HG03342 (cell line): ENCODE results near the gene SPOPL.
A peak's percentile ranks its signal among the peaks of the same experiment; 100 is the strongest.

Experiments used
- ATAC-seq: cut with Tn5 transposase; IDR thresholded peaks from one replicate; pipeline ENCODE4 v1.9.1; 2021; ENCODE audit warnings: mild to moderate bottlenecking, moderate library complexity; ENCODE audit not compliant: unreplicated experiment

Gene SPOPL

DNA sequence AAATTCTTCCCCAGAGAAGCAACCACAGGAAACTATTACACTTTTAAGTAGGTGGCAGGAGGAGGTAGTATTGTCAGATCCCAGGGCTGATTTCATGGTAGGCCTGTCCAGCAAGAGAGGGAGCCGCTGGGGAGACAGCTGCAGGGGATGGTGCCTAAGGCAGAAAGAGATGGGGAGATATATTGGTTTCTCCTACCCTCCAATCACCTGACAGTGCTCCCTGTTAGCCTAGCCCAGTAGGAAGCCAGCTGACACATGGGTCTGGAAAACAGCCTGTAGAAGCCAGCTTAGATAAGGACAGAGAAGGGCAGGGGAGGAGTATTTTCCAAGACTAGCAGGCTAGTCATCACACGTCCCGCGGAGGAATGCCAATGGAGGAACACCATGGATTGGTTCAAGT is 8.2 kb upstream of the SPOPL start:
- ATAC-seq = no peak

GRCh38 chr2:138494265-138494966 is 7.2 kb upstream of the SPOPL start:
- no peak for ATAC-seq

- no peak for ATAC-seq
These were observed 6.2 kb upstream of the SPOPL start for GRCh38 chr2:138495384-138495783.

DNA sequence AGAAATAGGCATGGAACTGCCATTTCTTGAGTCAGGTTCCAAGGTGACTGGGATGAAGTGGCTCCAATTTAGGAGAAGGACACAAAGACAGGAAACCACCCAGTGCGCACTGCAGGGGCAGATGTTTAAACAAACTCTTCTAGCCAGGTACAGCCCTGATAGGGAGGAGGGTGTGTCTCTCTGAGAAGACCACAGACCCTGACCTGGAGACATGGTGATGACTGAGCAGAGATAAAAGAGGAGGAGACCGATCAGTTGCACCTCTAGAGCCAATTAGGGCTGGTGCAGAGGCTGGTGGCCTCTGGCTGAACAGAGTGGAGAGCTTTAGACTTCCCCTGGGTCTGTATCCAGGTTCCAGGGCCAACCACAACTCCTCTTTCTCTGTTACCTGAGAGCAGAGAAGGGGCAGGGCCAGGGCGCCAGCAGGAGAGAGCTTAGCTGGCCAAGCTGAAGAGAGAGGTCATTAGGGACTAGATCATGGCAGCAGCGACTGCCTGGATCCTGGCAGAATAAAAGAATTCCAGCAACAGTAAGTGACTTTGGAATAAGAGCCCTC is 5.4 kb upstream of the SPOPL start:
- no peak for ATAC-seq

- ATAC-seq = no peak
These were observed 4.3 kb upstream of the SPOPL start for GRCh38 chr2:138497294-138497693.

GRCh38 chr2:138499684-138500083 is 1.9 kb upstream of the SPOPL start:
- ATAC-seq = no peak

DNA sequence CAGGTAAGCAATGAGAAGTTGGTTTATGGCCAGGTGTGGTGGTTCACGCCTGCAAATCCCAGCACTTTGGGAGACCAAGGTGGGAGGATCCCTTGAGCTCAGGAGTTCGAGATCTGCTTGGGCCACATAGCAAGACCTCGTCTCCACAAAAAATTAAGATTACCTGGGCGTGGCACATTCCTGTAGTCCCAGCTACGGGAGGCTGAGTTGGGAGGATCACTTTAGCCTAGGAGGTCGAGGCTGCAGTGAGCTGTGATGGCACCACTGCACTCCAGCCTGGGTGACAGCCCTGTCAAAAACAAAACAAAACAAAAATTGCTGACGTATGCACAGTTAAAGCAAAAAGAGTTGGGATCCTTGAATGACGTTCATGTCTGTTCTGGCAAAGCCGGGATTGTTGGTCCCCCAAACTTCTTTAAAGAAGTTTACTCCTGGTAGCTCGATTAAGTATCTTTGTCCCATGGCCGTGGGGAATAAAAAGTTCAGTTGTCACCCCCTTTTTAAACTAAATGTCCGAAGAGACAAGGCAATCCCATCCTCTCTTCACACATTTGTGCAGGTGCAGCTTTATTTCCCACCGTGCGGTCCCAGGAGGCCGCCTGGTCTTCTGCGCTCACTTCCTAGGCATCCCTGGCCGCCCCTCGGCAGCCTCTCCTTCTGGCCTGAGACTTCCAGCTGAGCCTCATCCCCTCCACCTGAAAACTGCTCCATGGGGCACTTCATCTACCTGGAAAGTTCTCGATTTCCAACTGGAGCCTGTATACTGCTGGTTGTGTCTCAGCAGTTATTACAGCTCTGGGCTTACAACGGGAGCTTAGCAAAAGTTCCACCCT is 762 bp upstream of the SPOPL start:
- peak; percentile 5 for ATAC-seq

DNA sequence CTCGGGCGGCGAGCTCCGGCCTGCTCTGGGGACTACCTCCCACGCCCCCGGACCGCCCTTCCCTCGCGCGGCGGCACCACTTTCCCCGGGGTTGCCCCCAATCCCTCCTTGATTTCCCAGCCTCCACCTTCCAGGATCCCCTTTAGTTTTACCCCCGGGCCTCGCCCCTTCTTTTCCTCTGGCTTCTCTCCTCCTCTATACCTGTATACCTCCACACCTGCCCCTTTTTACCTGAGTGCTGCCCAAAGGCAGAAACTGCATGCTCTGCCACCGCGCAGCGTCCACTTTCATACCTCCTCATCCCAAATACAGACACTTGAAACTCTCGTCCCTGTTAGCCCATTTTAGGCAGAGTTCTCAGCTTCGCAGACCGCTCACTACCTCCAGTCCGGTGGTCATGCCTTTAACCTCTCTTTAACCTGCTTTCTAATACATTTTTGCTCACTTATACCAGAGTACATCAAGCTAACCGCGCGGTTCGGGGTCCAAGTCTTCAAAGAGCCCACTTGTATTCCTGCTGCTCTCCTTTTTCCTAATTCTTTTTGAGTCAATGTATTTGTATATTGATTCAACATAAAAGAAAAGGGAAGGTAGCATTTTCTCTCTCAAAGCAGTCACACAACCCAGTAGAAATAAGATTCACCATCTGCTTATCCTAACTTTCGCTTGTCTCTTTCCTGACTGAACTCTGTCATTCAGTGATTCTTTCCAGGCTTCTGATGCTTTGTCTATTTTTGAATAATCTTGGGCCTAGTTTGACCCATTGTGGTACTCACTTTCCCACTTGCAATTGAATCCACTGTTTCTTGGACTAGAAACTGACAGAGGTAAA is 901 bp downstream of the SPOPL start:
- peak; percentile 0 for ATAC-seq

DNA sequence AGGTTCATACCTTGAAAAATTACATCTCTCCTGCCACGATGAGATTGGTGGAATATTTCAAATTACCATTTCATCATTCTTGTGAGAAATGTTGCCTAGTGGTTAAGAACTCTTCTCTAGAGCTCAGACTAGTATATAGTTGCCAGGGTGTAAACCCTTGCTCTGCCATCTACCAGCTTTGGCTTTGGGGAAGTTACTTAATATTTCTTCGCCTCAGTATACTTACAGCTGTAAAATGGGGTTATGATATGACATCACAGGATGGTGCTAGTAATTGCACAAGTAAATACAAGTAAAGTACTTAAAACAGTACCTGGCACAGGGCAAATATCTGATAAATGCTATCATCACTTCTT is 1.5 kb downstream of the SPOPL start:
- ATAC-seq = peak; percentile 13

DNA sequence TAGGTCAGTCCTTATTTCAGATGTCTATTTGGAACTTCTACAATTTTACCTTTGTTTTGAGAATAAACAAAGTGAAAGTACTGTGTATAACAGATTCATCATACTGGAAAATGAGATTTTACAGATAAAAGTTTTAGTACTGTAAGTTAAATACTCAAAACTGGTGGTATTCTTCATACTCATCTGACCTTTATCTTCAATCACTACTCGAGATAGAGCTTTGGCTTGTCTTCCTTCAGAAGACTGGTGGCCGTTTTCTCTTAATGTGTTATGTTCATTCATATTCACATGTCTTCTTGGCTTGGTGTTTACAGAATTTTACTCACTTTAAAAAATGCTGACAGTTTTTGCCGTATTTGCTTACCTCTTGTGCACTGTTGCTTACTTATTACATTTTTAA is 2.1 kb downstream of the SPOPL start:
- ATAC-seq = no peak

- ATAC-seq = no peak
These were observed 2.5 kb downstream of the SPOPL start for GRCh38 chr2:138504092-138504491.

DNA sequence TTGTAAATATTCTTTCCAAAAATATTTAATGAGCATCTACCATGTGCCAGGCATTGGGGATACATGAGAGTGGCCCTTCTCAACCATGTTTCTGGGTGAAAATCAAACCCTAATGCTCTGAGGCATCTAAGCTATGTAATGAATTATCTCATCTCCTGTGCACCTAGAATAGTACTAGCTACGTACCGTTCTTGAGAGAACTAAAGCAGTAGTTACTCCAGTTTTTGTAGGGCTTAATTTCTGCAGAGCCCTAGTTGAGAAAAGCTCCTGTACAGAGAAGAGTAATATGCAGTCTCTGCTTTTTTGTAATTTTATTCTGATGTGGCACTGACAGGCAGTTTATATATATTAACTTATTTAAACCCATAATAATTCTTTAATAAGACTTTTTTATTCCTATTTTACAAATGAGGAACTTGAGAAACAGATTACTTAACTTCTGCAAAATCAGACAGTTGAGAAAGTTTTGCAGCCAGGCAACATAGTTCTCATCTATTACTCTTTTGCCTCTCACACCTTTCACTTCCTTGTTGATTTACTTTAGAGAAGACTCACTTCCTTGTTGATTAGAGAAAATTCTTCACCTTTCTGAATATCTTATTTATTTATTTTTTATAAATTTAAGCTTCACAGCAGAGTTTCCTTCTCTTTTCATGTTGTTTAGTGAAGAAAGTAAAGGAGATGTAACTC is 3.1 kb downstream of the SPOPL start:
- peak; percentile 40 for ATAC-seq

DNA sequence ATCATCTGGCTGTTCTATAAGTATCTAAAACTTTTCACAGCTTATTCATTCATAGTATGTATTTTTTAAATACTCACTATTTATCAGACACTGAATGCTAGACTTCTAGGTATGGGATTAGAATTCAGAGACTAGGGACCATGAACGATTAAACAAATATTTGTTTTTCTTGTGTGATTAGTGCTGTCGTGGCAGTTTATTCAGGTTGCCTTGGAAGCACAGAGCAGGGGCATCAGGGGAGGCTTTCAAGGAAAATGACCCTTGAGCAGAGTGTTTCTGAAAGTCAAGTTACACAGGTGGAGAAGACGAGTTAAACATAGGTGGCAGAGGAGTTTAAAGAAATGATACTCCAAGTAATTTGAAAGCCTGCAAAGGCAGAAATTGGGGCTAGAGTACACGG is 5.7 kb downstream of the SPOPL start:
- no peak for ATAC-seq

- no peak for ATAC-seq
These were observed 8.7 kb downstream of the SPOPL start for GRCh38 chr2:138510319-138510718.

GRCh38 chr2:138512672-138513071 is 11.1 kb downstream of the SPOPL start:
- no peak for ATAC-seq

- no peak for ATAC-seq
These were observed 12.6 kb downstream of the SPOPL start for GRCh38 chr2:138514173-138514572.

- ATAC-seq = no peak
These were observed 13.5 kb downstream of the SPOPL start for GRCh38 chr2:138515092-138515491.

DNA sequence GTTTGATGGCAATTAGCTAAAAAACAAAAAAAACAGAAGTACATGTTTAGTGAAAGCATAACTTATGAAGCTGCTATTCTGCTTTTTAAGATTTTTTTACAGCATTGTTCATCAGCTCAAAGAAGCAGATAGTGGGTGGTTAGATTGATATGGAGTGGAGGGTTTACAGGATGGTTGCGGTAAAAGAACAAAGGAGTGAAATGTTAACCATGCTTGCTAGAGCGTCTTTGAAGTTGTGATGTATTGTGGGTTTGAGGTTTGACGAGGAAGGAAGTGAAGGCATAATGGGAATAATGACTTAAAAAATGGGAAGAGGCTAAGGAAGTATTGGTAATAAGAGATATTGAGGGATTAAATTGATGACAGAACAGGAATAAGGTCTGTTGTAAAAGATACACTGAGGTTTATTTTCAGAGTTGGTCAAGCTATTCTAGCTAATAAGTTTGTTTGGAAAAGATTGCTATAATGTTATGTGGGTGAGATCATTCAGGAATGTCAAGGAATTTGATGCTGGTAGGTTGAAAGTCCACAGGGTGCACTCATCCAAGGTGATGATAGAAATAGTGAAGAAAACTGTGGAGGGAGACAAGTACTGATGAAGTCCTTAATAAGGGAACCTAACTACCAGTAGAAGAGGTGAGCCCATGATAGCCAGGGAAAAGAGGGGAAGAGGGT is 14.6 kb downstream of the SPOPL start:
- ATAC-seq = no peak

- ATAC-seq = no peak
These were observed 17.3 kb downstream of the SPOPL start for GRCh38 chr2:138518860-138519259.

DNA sequence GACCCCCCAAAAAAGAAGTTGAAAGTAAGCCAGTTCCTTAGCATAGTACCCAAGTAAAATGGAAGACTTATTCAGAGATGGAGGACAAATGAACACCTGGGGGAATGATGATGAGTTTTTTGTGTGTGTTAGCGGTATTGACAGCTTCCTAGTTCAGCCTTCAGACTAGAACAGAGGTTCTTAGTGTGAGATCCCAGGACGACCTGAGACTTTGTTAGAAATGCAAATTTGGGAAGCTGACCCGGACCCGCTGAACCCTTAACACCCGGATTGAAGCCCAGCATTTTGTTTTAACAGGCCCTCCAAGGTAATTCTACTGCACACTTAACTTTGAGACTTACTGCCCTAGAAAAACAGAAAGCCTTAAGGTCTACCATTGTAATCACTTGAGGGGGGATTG is 20.3 kb downstream of the SPOPL start:
- no peak for ATAC-seq
